H1 (cell line): ENCODE measurements around the gene HACL1. TPM values are rescaled to one million over a fixed set of nuclear protein-coding genes. Genes with fewer than 3 reads are reported as not detected.

ENCODE experiments used
- ATF2 ChIP-seq: IDR thresholded peaks from 2 replicates; pipeline ENCODE4 v1.6.1; 2012; ENCODE audit warnings: low read length, inconsistent platforms
- BCL11A ChIP-seq, 2 experiments: IDR thresholded peaks; one replicate each; pipeline ENCODE4 v1.6.1; 2011; ENCODE audit warnings: low read depth in 2 of 2, low read length in 2 of 2, mild to moderate bottlenecking in 2 of 2
- EGR1 ChIP-seq: IDR thresholded peaks from 2 replicates; pipeline ENCODE4 v1.6.1; 2011; ENCODE audit warnings: low read depth, low read length, borderline replicate concordance
- polyA plus RNA-seq, 7 experiments: library from polyadenylated mRNA; depleted of rRNA in 3 of 7; stranded (reverse) in 5 of 7; unstranded in 2 of 7; fragments of >200 nt in 5 of 7; fragments of 200-250 nt in 2 of 7; gene quantifications; 1 replicate in 5 of 7; 2 replicates in 1 of 7; 4 replicates in 1 of 7; pipeline versions ENCODE4 v1.2.1 to v1.2.3, GENCODE V29; 2011 to 2013; ENCODE audit warnings: missing spikeins in 2 of 7, mixed read lengths in 2 of 7
- total RNA-seq: library from RNA; stranded (reverse); fragmentation: NEBNext Ultra II Directional; extraction: Animal tissue kit (Norgen Biotek cat#: 25700); gene quantifications from 2 replicates; pipeline ENCODE4 v1.2.1, GENCODE V29; 2021

The HACL1 gene
- total and polyA plus RNA-seq, 2 of the 8 experiments (the other 6 are each of a cell fraction or from before 2014, with no cell fraction given): 38.2 to 46.0 TPM

GRCh38 chr3:15591242-15591641, 10.1 kb downstream of the HACL1 start (continued):
- TF ChIP-seq EGR1 (no peak), BCL11A (IDR thresholded peaks at IDR 0.05; ENCODE audit: low read depth in 2 of 2, low read length in 2 of 2) (no peak), ATF2 (no peak)
- TF ChIP-seq, all 59 proteins: peak for 0
